Trophoblast cell (in vitro differentiated cells and primary cell): ENCODE results near the gene GPN3.

Source experiments
- DNase-seq, 2 donors: peaks; one replicate each; pipeline ENCODE4 v3.0.0-alpha.2; 2016
- H2AFZ ChIP-seq: 2 replicates; pipeline ENCODE4 v1.6.1; 2013; ENCODE audit warnings: low read length, moderate library complexity, mild to moderate bottlenecking; ENCODE audit not compliant: insufficient read depth, poor library complexity
- H2AK5ac ChIP-seq: 2 replicates; pipeline ENCODE4 v1.6.1; 2013; ENCODE audit warnings: mild to moderate bottlenecking, low read length
- H2BK120ac ChIP-seq: 2 replicates; pipeline ENCODE4 v1.6.1; 2013; ENCODE audit warnings: low read length, mild to moderate bottlenecking, moderate library complexity; ENCODE audit not compliant: insufficient read depth, poor library complexity
- H2BK12ac ChIP-seq: 2 replicates; pipeline ENCODE4 v1.6.1; 2013; ENCODE audit warnings: mild to moderate bottlenecking, low read length, moderate library complexity
- H2BK5ac ChIP-seq: 2 replicates; pipeline ENCODE4 v1.6.1; 2013; ENCODE audit warnings: low read length, low read depth, moderate library complexity, mild to moderate bottlenecking; ENCODE audit not compliant: poor library complexity
- H3K14ac ChIP-seq: 2 replicates; pipeline ENCODE4 v1.6.1; 2013; ENCODE audit warnings: mild to moderate bottlenecking, low read length
- H3K18ac ChIP-seq: 2 replicates; pipeline ENCODE4 v1.6.1; 2013; ENCODE audit warnings: mild to moderate bottlenecking, low read length
- H3K23ac ChIP-seq: 2 replicates; pipeline ENCODE4 v1.6.1; 2013; ENCODE audit warnings: low read length
- H3K27ac ChIP-seq: 2 replicates; pipeline ENCODE4 v1.5.1; 2013; ENCODE audit warnings: low read depth, mild to moderate bottlenecking, inconsistent platforms, low read length, moderate library complexity
- H3K27me3 ChIP-seq: 2 replicates; pipeline ENCODE4 v1.6.1; 2013; ENCODE audit warnings: inconsistent platforms, mild to moderate bottlenecking, low read length, moderate library complexity; ENCODE audit not compliant: insufficient read depth
- H3K36me3 ChIP-seq, 2 experiments: 1 replicate in 1 of 2; 2 replicates in 1 of 2; pipeline ENCODE4 v1.6.1; 2013; ENCODE audit warnings: low read length in 2 of 2, mild to moderate bottlenecking in 2 of 2, moderate library complexity in 1 of 2; ENCODE audit not compliant: insufficient read depth in 2 of 2, control insufficient read depth in 1 of 2
- H3K4ac ChIP-seq: 2 replicates; pipeline ENCODE4 v1.6.1; 2013; ENCODE audit warnings: low read depth, mild to moderate bottlenecking, low read length, moderate library complexity
- H3K4me1 ChIP-seq, 2 experiments: 1 replicate in 1 of 2; 2 replicates in 1 of 2; pipeline ENCODE4 v1.6.1; 2013; ENCODE audit warnings: low read length in 2 of 2, mild to moderate bottlenecking in 2 of 2, moderate library complexity in 1 of 2; ENCODE audit not compliant: insufficient read depth in 2 of 2, control insufficient read depth in 1 of 2
- H3K4me2 ChIP-seq: 2 replicates; pipeline ENCODE4 v1.6.1; 2013; ENCODE audit warnings: inconsistent platforms, mild to moderate bottlenecking, low read length, moderate library complexity
- H3K4me3 ChIP-seq: 2 replicates; pipeline ENCODE4 v1.5.1; 2013; ENCODE audit warnings: mild to moderate bottlenecking, low read depth, low read length, inconsistent platforms
- H3K79me1 ChIP-seq: one replicate; pipeline ENCODE4 v1.6.1; 2013; ENCODE audit warnings: low read length
- H3K79me2 ChIP-seq: 2 replicates; pipeline ENCODE4 v1.6.1; 2013; ENCODE audit warnings: low read length, mild to moderate bottlenecking; ENCODE audit not compliant: control insufficient read depth, insufficient read depth, poor library complexity
- H3K9ac ChIP-seq: 2 replicates; pipeline ENCODE4 v1.6.1; 2013; ENCODE audit warnings: mild to moderate bottlenecking, low read length
- H3K9me3 ChIP-seq: 2 replicates; pipeline ENCODE4 v1.6.1; 2013; ENCODE audit warnings: low read depth, mild to moderate bottlenecking, control low read depth, inconsistent platforms, low read length; ENCODE audit not compliant: insufficient read depth
- H4K12ac ChIP-seq: 2 replicates; pipeline ENCODE4 v1.6.1; 2013; ENCODE audit warnings: low read depth, mild to moderate bottlenecking, low read length, moderate library complexity
- H4K8ac ChIP-seq: 2 replicates; pipeline ENCODE4 v1.6.1; 2013; ENCODE audit warnings: low read depth, mild to moderate bottlenecking, low read length, moderate library complexity
- H4K91ac ChIP-seq: one replicate; pipeline ENCODE4 v1.6.1; 2013; ENCODE audit warnings: low read depth, mild to moderate bottlenecking, low read length, moderate library complexity
- WGBS: extraction: QIAGEN DNeasy Blood & Tissue Kit; methylation state at CpG from one replicate; pipeline ENCODE4 v1.1.7; 2013; ENCODE audit warnings: missing lambda C conversion rate; ENCODE audit not compliant: insufficient read length, insufficient coverage; ENCODE audit errors: extremely low coverage; 5-methylcytosine and 5-hydroxymethylcytosine counted together

GPN3 gene

GRCh38 chr12:110426406-110426805 is 41.7 kb downstream of the GPN3 start:
- Histone ChIP-seq H2BK12ac (no peak overlapping the region), H2BK120ac (no peak overlapping the region), H3K79me2 (no peaks in the 10 kb centered on the region), H3K23ac (no peak overlapping the region), H4K91ac (no peak overlapping the region), H4K8ac (no peak overlapping the region), H3K4me2 (no peak overlapping the region), H3K9me3 (no peaks in the 10 kb centered on the region), H3K14ac (no peak overlapping the region), H2BK5ac (no peak overlapping the region), H2AFZ (no peak overlapping the region), H3K79me1 (no peaks in the 10 kb centered on the region), H3K4me1 (no peaks in the 10 kb centered on the region), H2AK5ac (no peak overlapping the region), H4K12ac (no peak overlapping the region), H3K27ac (no peak overlapping the region), H3K4me3 (no peak overlapping the region), H3K9ac (no peak overlapping the region), H3K4ac (no peak overlapping the region), H3K18ac (no peak overlapping the region), H3K27me3 (no peaks in the 10 kb centered on the region), H3K36me3 (no peaks in the 10 kb centered on the region)
- DNase-seq = no peak
- WGBS = no CpG with 5 or more reads among the region's 3 CpGs

- H3K36me3 ChIP-seq = no peaks in the 10 kb centered on the region
Observed at GRCh38 chr12:110424237-110424636, 43.8 kb downstream of the GPN3 start.

GRCh38 chr12:110421701-110422100 is 46.4 kb downstream of the GPN3 start:
- H3K4me1 ChIP-seq = no peaks in the 10 kb centered on the region
- DNase-seq = no peak
- H2AK5ac ChIP-seq = no peak overlapping the region
- H3K79me1 ChIP-seq = no peaks in the 10 kb centered on the region
- H3K9me3 ChIP-seq = no peaks in the 10 kb centered on the region
- H4K91ac ChIP-seq = no peak overlapping the region
- H3K14ac ChIP-seq = no peak overlapping the region
- H3K27me3 ChIP-seq = no peaks in the 10 kb centered on the region
- H3K79me2 ChIP-seq = no peaks in the 10 kb centered on the region
- H3K36me3 ChIP-seq = no peaks in the 10 kb centered on the region
- no peak overlapping the region for H2AFZ ChIP-seq
- no peak overlapping the region for H3K9ac ChIP-seq
- no peak overlapping the region for H4K12ac ChIP-seq
- no peak overlapping the region for H3K4me2 ChIP-seq
- no CpG with 5 or more reads among the region's 4 CpGs for WGBS
- H3K4me3 ChIP-seq = no peak overlapping the region
- H2BK5ac ChIP-seq = no peak overlapping the region
- no peak overlapping the region for H3K18ac ChIP-seq
- no peak overlapping the region for H2BK120ac ChIP-seq
- H2BK12ac ChIP-seq = no peak overlapping the region
- H3K27ac ChIP-seq = no peak overlapping the region
- H4K8ac ChIP-seq = no peak overlapping the region
- no peak overlapping the region for H3K23ac ChIP-seq
- H3K4ac ChIP-seq = no peak overlapping the region

More at GRCh38 chr12:110424237-110424636, 43.8 kb downstream of the GPN3 start:
- Histone ChIP-seq H4K8ac (no peak overlapping the region), H3K4me1 (no peaks in the 10 kb centered on the region), H3K18ac (no peak overlapping the region), H3K27me3 (no peaks in the 10 kb centered on the region), H3K4ac (no peak overlapping the region), H3K14ac (no peak overlapping the region), H4K12ac (no peak overlapping the region), H2BK120ac (no peak overlapping the region), H3K79me1 (no peaks in the 10 kb centered on the region), H2BK5ac (no peak overlapping the region), H3K9ac (no peak overlapping the region), H4K91ac (no peak overlapping the region), H3K4me3 (no peak overlapping the region), H3K23ac (no peak overlapping the region), H3K79me2 (no peaks in the 10 kb centered on the region), H3K4me2 (no peak overlapping the region), H2BK12ac (no peak overlapping the region), H3K27ac (no peak overlapping the region), H2AK5ac (no peak overlapping the region), H2AFZ (no peak overlapping the region), H3K9me3 (no peaks in the 10 kb centered on the region)
- WGBS = no CpG with 5 or more reads among the region's 3 CpGs
- DNase-seq = no peak

- Histone ChIP-seq H3K79me1 (no peaks in the 10 kb centered on the region), H2BK120ac (no peak overlapping the region), H3K14ac (no peak overlapping the region), H3K27ac (no peak overlapping the region), H4K12ac (no peak overlapping the region), H3K9me3 (no peaks in the 10 kb centered on the region), H3K4me1 (no peaks in the 10 kb centered on the region), H3K36me3 (no peaks in the 10 kb centered on the region), H3K4ac (no peak overlapping the region), H4K91ac (no peak overlapping the region), H3K9ac (no peak overlapping the region), H3K79me2 (no peaks in the 10 kb centered on the region), H2BK12ac (no peak overlapping the region), H2BK5ac (no peak overlapping the region), H3K4me2 (no peak overlapping the region), H3K18ac (no peak overlapping the region), H2AK5ac (no peak overlapping the region), H3K27me3 (no peaks in the 10 kb centered on the region), H2AFZ (no peak overlapping the region), H4K8ac (no peak overlapping the region), H3K23ac (no peak overlapping the region), H3K4me3 (no peak overlapping the region)
- no CpG with 5 or more reads among the region's 3 CpGs for WGBS
- DNase-seq = no peak
Observed at GRCh38 chr12:110421159-110421661, 46.8 kb downstream of the GPN3 start.
